ENCODE data around the gene HOXB6.

The HOXB6 gene

DNA sequence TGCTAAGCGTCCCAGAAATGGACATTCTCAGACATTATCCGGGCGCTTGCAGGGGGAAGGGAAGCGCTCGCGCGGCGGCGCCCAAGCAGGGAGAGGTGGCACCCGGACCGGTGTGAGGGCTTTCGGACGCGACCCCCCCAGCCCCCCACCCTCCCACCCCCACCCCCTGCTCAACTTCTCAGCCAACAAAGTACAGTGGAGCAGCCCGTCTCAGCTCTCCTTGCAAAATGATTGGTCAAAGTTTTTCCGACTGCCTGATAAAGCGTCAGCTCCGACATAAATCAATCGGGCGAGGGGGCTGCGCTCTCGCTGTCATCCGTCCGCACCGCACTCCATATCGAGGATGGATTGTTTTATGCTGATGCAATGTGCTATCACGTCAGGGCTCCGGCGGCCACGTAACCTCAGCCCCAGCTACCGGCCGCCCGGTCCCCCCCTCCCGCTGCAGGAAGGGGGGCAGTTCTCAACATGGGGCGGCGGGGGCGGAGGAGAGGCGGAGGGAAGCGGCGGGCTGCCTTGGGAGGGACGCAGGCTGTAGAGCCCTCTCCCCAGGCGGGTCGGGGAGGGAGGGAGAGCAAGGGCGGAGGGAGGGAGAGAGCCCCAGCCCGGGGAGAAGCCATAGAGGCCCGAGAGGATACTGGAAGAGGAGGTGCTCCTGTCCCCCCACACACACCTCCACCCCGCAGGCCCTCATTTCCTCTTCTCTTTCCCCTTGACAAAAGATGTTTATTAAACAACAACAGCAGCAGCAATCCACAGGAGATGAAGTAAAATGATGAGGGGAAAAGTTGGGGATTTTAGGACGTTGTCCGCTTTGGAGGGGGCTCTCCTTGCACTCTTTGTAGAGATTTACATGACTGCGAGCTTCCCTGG lies 21.7 kb upstream of the HOXB6 start, which contains the start of gene HOXB9:
Gene HOXB9, minus strand, starts transcription at position 114 of the 873 bp plus-strand sequence. Its CDS starts 89 bp downstream, at position 25.
- Histone ChIP-seq H3K36me3 (ENCODE audit: control insufficient read depth in 2 of 2, insufficient read depth in 2 of 2, low read length in 2 of 2) (no peaks in the 10 kb centered on the region), H3K9me3 (ENCODE audit: control insufficient read depth in 2 of 2, low read length in 2 of 2) (no peaks in the 10 kb centered on the region), H3K4me1 (ENCODE audit: control insufficient read depth, insufficient read depth, low read length) (peaks cover 22% of the 10 kb centered on the region), H3K4me3 (ENCODE audit: low read length in 2 of 2) (peak within 1 kb of the TSS in 1 of 2 donors; percentile 61), H3K27ac (ENCODE audit: low read length) (no peak within 1 kb of the TSS), H3K9ac (ENCODE audit: low read length in 2 of 2) (no peak within 1 kb of the TSS), H3K27me3 (ENCODE audit: control insufficient read depth in 1 of 2, insufficient read depth in 2 of 2, low read length in 2 of 2) (peaks cover 91 to 97% of the 10 kb centered on the region in 2 donors)

DNA sequence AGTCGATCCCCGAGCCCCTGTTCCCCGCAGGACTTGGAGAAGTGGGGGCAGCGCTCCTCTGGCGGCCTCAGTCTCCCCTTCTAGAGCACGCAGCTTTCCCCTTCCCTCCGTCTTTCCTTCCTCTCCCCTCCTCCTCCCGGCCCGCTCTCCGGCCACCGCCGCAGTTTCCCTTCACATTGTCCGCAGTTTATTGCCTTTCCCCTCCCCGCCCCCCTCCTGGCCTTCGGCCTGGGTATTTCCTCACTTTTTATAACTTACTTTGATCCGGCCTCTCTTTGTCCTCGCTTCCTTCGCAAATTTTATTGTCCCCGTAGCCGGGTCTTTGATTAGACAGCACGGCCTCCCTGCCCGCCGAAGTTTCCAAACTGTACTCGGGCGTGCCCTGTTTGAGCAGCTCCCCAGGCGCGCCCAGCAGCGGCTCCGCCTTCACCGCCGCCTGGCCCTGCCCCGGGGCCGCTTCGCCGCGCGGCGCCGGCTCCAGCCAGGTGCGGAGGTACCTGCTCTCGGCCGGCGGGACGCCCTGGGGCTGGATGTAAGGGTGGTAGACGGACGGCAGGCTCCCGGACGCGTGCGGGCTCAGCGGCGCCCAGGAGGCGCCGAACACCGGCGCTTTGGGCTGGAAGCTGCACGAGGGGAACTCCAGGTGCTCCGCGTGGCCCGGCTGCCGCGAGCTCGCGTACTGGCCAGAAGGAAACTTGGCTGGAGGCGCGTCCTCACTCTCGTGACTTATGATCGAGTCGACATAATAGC lies 20.9 kb upstream of the HOXB6 start:
- H3K4me1 ChIP-seq (ENCODE audit: control insufficient read depth, insufficient read depth, low read length): peaks cover 22% of the 10 kb centered on the region
- H3K36me3 ChIP-seq (ENCODE audit: control insufficient read depth in 2 of 2, insufficient read depth in 2 of 2, low read length in 2 of 2): no peaks in the 10 kb centered on the region
- peak overlapping the region in 1 of 2 donors; percentile 61 for H3K4me3 ChIP-seq (ENCODE audit: low read length in 2 of 2)
- peaks cover 91 to 97% of the 10 kb centered on the region in 2 donors for H3K27me3 ChIP-seq (ENCODE audit: control insufficient read depth in 1 of 2, insufficient read depth in 2 of 2, low read length in 2 of 2)
- no peaks in the 10 kb centered on the region for H3K9me3 ChIP-seq (ENCODE audit: control insufficient read depth in 2 of 2, low read length in 2 of 2)
- H3K9ac ChIP-seq (ENCODE audit: low read length in 2 of 2): no peak overlapping the region
- no peak overlapping the region for H3K27ac ChIP-seq (ENCODE audit: low read length)

DNA sequence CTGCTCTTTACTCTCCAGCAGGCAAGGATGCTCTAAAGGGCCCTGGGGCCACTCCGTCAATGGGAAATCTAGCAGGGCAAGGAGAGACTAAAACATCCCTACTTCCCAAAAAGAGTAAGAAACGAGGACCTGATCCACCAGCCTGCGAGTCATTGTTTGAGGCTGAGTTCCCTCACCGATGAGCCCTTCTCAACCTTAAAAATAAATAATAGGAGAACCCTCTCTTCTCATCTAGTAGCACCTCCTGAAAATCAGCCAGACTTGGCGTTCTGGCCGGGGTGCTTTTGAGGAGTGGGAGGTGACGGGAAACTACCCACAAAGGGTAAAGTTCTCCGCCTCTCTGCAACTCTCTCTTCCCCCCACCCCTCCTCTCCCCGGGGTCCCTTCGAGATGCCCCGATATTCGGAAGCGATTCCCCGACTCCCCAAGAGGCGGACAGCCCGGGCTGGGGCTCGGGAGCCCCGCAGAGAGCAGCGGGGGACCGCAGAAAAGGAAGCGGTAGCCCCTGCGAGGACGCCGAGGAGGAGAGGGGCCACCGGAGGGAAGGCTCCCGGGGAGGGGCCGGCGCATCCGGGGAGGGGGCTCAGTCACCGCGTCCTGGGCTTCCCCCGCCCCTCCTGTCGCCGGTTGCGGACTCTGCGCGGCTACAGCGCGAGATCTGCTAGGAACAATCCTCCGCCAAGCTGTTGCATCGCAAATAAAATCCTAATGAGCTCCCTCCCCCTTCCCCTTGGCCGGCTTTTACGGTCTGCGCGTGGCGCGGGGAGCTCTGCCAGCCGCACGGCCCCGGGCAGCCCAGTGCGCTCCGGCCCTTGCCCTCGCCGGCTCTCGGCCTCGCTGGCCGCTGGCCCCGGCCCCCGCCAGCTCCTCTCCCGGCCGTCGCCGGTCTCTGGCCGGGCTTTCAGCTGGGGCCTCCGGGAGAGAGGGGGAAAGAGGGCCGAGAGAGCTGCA lies 20.0 kb upstream of the HOXB6 start:
- no peak overlapping the region for H3K27ac ChIP-seq (ENCODE audit: low read length)
- no peak overlapping the region for H3K9ac ChIP-seq (ENCODE audit: low read length in 2 of 2)
- peaks cover 91 to 97% of the 10 kb centered on the region in 2 donors for H3K27me3 ChIP-seq (ENCODE audit: control insufficient read depth in 1 of 2, insufficient read depth in 2 of 2, low read length in 2 of 2)
- no peaks in the 10 kb centered on the region for H3K9me3 ChIP-seq (ENCODE audit: control insufficient read depth in 2 of 2, low read length in 2 of 2)
- H3K4me1 ChIP-seq (ENCODE audit: control insufficient read depth, insufficient read depth, low read length): peaks cover 22% of the 10 kb centered on the region
- peak overlapping the region in 1 of 2 donors; percentile 61 for H3K4me3 ChIP-seq (ENCODE audit: low read length in 2 of 2)
- no peaks in the 10 kb centered on the region for H3K36me3 ChIP-seq (ENCODE audit: control insufficient read depth in 2 of 2, insufficient read depth in 2 of 2, low read length in 2 of 2)

DNA sequence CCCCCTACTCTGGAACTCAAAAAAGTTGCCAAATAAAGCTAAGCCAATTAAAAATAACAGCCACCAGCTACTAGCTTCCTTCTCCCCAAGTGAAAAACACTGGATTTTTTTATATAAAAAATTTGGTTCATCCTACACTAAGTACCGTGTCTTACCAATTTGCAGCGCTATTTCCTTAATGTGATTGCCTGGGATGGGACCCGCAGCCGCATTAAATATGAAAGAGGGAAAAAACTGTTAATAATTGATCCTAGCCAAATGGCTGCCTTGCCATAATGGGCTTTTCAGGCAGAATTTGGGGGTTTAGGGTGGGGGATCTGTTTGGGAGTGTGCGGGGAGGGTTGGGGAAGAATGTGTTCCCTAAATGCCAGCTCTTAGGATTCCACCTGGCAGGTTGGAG lies 19.3 kb upstream of the HOXB6 start:
- Histone ChIP-seq H3K9ac (ENCODE audit: low read length in 2 of 2) (no peak overlapping the region), H3K27ac (ENCODE audit: low read length) (no peak overlapping the region), H3K9me3 (ENCODE audit: control insufficient read depth in 2 of 2, low read length in 2 of 2) (no peaks in the 10 kb centered on the region), H3K4me1 (ENCODE audit: control insufficient read depth, insufficient read depth, low read length) (peaks cover 22% of the 10 kb centered on the region), H3K4me3 (ENCODE audit: low read length in 2 of 2) (no peak overlapping the region), H3K27me3 (ENCODE audit: control insufficient read depth in 1 of 2, insufficient read depth in 2 of 2, low read length in 2 of 2) (peaks cover 91 to 97% of the 10 kb centered on the region in 2 donors), H3K36me3 (ENCODE audit: control insufficient read depth in 2 of 2, insufficient read depth in 2 of 2, low read length in 2 of 2) (no peaks in the 10 kb centered on the region)

DNA sequence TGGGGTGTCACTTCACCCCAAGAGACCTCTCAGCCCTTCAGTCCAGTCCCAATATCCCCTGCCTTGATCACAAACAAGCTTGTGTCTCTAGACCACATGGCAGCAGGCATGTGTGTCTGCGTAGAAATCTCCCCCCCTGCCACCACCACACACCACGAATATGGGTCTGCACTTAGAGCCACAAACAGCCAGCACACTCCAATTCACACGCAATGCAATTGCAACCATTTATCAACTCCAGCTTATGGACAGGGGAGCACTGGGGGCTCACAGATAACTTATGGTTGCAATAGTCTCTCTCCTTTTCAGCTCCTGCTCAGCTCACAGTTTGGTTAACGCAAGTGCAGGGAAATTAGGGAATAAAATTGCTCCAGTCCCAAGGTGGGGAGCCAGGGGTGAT lies 18.8 kb upstream of the HOXB6 start:
- H3K4me1 ChIP-seq (ENCODE audit: control insufficient read depth, insufficient read depth, low read length): peaks cover 25% of the 10 kb centered on the region
- H3K27ac ChIP-seq (ENCODE audit: low read length): no peak overlapping the region
- H3K4me3 ChIP-seq (ENCODE audit: low read length in 2 of 2): no peak overlapping the region
- H3K9me3 ChIP-seq (ENCODE audit: control insufficient read depth in 2 of 2, low read length in 2 of 2): no peaks in the 10 kb centered on the region
- H3K27me3 ChIP-seq (ENCODE audit: control insufficient read depth in 1 of 2, insufficient read depth in 2 of 2, low read length in 2 of 2): peaks cover 89 to 97% of the 10 kb centered on the region in 2 donors
- H3K36me3 ChIP-seq (ENCODE audit: control insufficient read depth in 2 of 2, insufficient read depth in 2 of 2, low read length in 2 of 2): no peaks in the 10 kb centered on the region
- H3K9ac ChIP-seq (ENCODE audit: low read length in 2 of 2): no peak overlapping the region

DNA sequence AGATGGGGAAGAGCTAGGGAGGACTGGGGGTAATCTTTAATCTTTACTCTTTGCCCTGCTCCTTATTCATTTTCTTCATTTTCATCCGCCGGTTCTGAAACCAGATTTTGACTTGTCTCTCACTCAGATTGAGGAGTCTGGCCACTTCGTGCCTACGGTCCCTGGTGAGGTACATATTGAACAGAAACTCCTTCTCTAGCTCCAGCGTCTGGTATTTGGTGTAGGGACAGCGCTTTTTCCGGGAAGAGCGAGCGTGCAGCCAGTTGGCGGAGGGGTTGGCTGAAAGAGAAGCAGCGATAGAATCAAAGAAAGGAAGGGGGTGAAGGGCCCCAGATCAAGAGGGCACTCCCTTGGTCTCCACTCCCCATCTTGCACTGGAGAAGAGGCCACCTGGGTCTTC lies 18.1 kb upstream of the HOXB6 start:
- Histone ChIP-seq H3K36me3 (ENCODE audit: control insufficient read depth in 2 of 2, insufficient read depth in 2 of 2, low read length in 2 of 2) (no peaks in the 10 kb centered on the region), H3K27me3 (ENCODE audit: control insufficient read depth in 1 of 2, insufficient read depth in 2 of 2, low read length in 2 of 2) (peaks cover 89 to 96% of the 10 kb centered on the region in 2 donors), H3K4me3 (ENCODE audit: low read length in 2 of 2) (no peak overlapping the region), H3K27ac (ENCODE audit: low read length) (no peak overlapping the region), H3K9me3 (ENCODE audit: control insufficient read depth in 2 of 2, low read length in 2 of 2) (no peaks in the 10 kb centered on the region), H3K9ac (ENCODE audit: low read length in 2 of 2) (no peak overlapping the region), H3K4me1 (ENCODE audit: control insufficient read depth, insufficient read depth, low read length) (peaks cover 28% of the 10 kb centered on the region)

DNA sequence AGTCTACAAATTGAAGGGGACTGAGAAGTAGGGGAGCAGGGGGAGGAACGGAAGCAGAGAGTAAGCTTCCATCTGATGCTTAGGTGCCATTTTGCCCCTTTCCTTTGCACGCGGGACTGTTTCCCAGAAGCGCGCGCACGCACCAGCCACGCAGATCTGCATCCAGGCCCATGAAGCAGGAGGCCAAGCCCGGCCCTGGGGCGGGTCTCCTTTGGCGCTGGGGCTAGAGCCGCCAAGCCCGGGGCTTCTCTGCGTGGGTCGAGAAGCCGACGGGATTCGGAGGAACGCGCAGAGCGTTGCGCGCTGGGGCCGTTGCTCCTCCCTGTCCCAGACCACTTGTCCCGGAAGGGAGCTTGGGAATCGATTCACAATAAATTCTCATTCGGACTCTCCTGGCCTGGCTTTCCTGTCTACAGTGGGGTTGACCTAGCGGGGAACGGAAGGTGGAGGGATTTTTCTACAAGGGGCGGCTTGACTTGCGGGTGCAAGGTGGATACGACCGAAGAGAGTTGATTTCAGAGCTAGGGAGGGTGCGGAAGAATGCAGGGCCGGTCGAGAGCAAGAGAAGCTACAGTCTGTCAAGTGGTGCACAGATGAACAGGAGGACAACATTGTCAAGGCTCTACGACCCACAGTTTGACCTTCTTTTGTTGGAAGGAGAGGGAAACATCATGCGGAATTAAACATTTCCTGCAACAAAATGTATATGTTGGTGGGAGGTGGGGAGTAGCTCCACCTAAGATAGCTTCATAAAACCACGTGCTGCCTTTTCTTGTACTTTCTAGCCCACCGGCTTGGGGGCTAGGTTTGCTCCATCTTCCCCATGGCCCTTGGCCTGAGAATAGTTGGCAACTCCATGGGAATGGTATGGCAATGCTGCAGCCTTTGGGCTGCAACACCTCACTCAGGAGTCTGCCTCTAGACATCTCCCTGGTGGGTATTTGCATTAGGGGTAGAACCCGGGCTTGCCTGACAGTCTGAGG lies 16.9 kb upstream of the HOXB6 start:
- no peak overlapping the region for H3K4me3 ChIP-seq (ENCODE audit: low read length in 2 of 2)
- H3K36me3 ChIP-seq (ENCODE audit: control insufficient read depth in 2 of 2, insufficient read depth in 2 of 2, low read length in 2 of 2): no peaks in the 10 kb centered on the region
- no peak overlapping the region for H3K27ac ChIP-seq (ENCODE audit: low read length)
- no peak overlapping the region for H3K9ac ChIP-seq (ENCODE audit: low read length in 2 of 2)
- H3K4me1 ChIP-seq (ENCODE audit: control insufficient read depth, insufficient read depth, low read length): peaks cover 32% of the 10 kb centered on the region
- peaks cover 89 to 96% of the 10 kb centered on the region in 2 donors for H3K27me3 ChIP-seq (ENCODE audit: control insufficient read depth in 1 of 2, insufficient read depth in 2 of 2, low read length in 2 of 2)
- no peaks in the 10 kb centered on the region for H3K9me3 ChIP-seq (ENCODE audit: control insufficient read depth in 2 of 2, low read length in 2 of 2)

DNA sequence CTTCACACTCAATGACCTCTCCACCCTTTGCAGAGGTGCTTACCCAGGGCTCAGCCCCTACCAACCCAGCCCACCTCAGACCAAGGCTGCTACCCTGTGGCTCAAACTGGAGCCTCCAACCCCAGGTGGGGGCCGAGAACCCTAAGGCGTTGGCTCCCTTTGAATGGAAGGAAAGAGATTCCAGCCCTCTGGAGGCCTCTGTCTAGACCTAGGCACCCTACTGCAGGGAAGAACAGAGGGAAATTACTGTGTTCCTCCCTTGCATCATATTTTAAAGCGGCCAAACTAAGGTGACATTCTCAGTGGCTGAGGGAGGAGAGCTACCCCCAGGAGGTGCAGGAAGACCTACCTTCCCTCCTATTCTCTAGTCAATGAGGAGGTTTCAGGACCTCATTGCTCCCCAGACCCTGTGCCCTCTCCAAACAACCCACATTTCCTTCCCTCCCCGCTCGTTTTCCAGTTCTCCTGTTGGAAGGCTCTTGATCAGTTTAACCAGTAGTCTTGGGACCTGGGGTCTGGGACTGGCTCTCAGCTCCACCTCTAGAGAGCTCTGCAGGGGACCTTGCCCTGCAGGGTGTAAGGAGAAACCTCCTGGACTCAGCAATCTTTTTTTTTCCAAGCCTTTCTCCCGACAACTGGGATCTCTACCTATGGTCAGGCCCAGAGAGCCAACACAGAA lies 15.8 kb upstream of the HOXB6 start:
- H3K4me1 ChIP-seq (ENCODE audit: control insufficient read depth, insufficient read depth, low read length): peaks cover 21% of the 10 kb centered on the region
- no peak overlapping the region for H3K9ac ChIP-seq (ENCODE audit: low read length in 2 of 2)
- no peaks in the 10 kb centered on the region for H3K9me3 ChIP-seq (ENCODE audit: control insufficient read depth in 2 of 2, low read length in 2 of 2)
- H3K4me3 ChIP-seq (ENCODE audit: low read length in 2 of 2): no peak overlapping the region
- H3K27ac ChIP-seq (ENCODE audit: low read length): no peak overlapping the region
- H3K36me3 ChIP-seq (ENCODE audit: control insufficient read depth in 2 of 2, insufficient read depth in 2 of 2, low read length in 2 of 2): no peaks in the 10 kb centered on the region
- H3K27me3 ChIP-seq (ENCODE audit: control insufficient read depth in 1 of 2, insufficient read depth in 2 of 2, low read length in 2 of 2): peaks cover 96 to 97% of the 10 kb centered on the region in 2 donors

DNA sequence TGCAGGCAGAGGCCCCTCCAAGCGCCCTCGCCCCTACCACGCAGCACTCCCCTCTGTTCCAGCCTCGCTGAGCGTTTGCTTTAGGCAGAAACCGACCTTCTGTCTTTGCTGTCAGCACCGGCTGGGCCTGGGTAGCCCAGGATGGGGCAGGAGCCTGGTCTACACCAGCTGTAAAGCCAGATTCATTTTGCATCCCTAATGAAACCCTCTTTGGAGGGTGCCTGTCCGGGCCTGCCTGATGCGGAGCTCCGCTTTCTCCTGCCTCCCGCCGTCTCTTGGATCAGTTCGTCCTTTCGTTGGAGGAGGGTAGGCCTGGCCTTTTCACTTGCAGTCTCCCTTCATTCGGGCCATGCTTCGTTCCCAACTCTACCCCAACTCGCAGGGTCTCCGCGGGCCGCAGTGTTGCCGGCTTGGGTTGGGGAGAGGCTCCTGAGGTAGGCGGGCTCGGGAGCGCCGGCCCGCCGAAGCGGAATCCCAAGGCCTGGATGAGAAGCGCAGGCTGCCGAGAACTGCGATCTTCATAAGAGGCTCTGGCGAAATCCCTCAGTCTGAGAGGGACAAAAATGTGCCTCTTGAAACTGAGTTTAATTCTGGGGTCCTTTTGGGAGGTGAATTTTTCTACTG lies 15.2 kb upstream of the HOXB6 start:
- peaks cover 97% of the 10 kb centered on the region in 2 donors for H3K27me3 ChIP-seq (ENCODE audit: control insufficient read depth in 1 of 2, insufficient read depth in 2 of 2, low read length in 2 of 2)
- H3K27ac ChIP-seq (ENCODE audit: low read length): no peak overlapping the region
- H3K9me3 ChIP-seq (ENCODE audit: control insufficient read depth in 2 of 2, low read length in 2 of 2): no peaks in the 10 kb centered on the region
- H3K4me1 ChIP-seq (ENCODE audit: control insufficient read depth, insufficient read depth, low read length): peaks cover 14% of the 10 kb centered on the region
- no peak overlapping the region for H3K4me3 ChIP-seq (ENCODE audit: low read length in 2 of 2)
- H3K36me3 ChIP-seq (ENCODE audit: control insufficient read depth in 2 of 2, insufficient read depth in 2 of 2, low read length in 2 of 2): no peaks in the 10 kb centered on the region
- no peak overlapping the region for H3K9ac ChIP-seq (ENCODE audit: low read length in 2 of 2)

Measured in stomach smooth muscle (tissue), 2 donors.